Right ventricle myocardium superior (tissue), 1 donor: ENCODE measurements around the gene NUS1. TPM values are rescaled to one million over a fixed set of nuclear protein-coding genes. Genes with fewer than 3 reads are reported as not detected.
"Not testable (repeated sequence)": the region's sequence is repeated elsewhere in the genome, so short reads cannot be mapped to it uniquely, and the experiment has no call there.

ENCODE experiments used
- ATAC-seq: fragments of 200-7000 bp; cut with Tn5 transposase; one replicate; pipeline ENCODE4 v1.9.1; 2020; ENCODE audit warnings: mild to moderate bottlenecking; ENCODE audit not compliant: poor library complexity
- DNase-seq: peaks from one replicate; pipeline ENCODE4 v3.0.0-alpha.2; 2020
- intact Hi-C: fragments of 100-400 bp; cut with DNase I; formaldehyde crosslinking; loops from one replicate; pipeline ENCODE4 v1.11.2; 2022
- total RNA-seq: library from RNA; stranded (reverse); fragmentation: NEBNext Ultra II Directional; extraction: Animal tissue kit (Norgen Biotek cat#: 25700); gene quantifications from one replicate; pipeline ENCODE4 v1.2.1, GENCODE V29; 2021
- donor health status: DM: no; HTN: yes; CAD: no; lungs with severe emphysema.

The NUS1 gene
- total RNA-seq, 1 donor from 2014 or later, result 13.3 TPM

GRCh38 chr6:117689584-117689983 is 14.3 kb downstream of the NUS1 start:
- ATAC-seq, DNase-seq, intact Hi-C loops: not testable (repeated sequence)

DNA sequence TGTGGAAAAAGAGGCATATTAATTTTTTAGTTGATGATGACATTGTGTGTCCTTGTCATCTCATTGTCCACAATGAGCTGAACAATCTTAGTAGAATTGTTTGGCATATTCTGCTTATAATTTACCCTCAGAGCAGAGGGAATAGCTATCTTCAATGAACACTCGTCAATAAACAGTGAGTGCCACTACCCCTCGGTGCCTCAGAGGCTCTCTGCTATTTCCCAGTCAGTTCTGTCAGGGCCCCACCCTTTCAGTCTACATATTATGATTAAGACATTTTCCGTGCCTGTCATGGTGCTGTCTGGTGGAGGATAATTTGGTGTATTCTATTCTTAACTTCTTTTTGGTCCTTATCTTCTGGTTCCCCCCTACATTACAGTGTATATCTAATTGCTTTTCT is 31.2 kb downstream of the NUS1 start:
- intact Hi-C loops, result no loop called here
- DNase-seq, result no peak
- ATAC-seq, result no peak

GRCh38 chr6:117706936-117707509 is 31.8 kb downstream of the NUS1 start:
- DNase-seq, ATAC-seq, intact Hi-C loops: not testable (repeated sequence)

DNA sequence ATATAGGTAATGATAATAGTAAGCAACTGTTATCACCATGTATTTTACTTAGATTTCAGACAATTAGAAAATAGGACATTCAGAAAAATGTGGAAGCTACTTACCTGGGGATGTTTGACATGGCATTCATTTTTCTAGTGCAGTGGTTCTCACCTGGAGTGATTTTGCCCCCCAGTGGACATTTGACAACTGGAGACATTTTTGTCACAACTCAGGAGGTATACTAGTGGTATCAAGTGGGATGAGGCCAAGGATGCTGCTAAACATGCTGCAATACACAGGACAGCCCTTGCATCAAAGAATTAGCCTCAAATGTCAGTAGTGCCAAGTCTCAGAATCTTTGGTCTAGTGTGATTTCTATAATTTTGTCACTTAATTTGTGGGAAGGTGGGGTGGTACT is 36.1 kb downstream of the NUS1 start:
- ATAC-seq, result no peak
- no peak for DNase-seq
- intact Hi-C loops, result no loop called here

GRCh38 chr6:117718895-117719294 is 43.6 kb downstream of the NUS1 start:
- no peak for ATAC-seq
- intact Hi-C loops, result no loop called here
- DNase-seq, result no peak

GRCh38 chr6:117721520-117721919 is 46.3 kb downstream of the NUS1 start:
- ATAC-seq, result not testable (repeated sequence)

DNA sequence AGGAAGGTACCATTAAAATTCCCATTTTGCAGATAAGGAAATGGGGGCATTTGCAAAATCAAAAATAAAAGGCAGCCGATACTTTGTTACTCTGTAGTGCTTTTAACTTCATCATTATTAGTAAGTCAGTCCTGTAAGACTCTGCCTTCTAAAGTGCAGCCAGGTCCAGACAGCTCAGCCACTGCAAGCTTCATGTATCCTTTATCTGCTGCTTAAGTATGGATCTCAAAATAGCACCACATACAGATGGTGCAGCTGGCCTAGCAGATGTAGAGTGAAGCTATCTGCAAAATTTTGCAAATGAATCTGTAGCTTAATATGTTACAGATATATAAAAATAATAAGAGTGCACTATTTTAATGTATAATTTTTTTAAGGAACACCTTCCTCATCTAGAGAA is 53.4 kb downstream of the NUS1 start:
- ATAC-seq (no peak), DNase-seq (no peak)
- intact Hi-C loops, result no loop called here

More at GRCh38 chr6:117721520-117721919, 46.3 kb downstream of the NUS1 start:
- DNase-seq, intact Hi-C loops: not testable (repeated sequence)

DNA sequence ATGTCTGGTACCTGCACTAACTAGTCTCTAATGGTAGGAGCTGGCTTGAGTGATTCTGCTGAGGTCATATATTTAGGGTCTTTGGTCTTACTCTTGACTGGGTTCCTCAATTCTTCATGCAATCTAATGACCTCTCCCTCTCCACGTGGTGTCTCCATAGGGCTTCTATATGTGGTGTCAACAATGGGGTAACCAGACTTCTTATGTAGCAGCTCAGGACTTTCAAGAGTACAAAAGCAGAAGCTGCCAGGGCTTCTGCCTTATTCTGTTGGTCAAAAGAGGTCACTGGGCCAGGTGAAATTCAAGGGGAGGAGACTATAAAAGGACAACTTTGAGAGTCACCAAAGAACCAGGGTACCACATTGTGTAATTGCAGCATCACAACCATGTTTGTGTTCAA is 54.3 kb downstream of the NUS1 start:
- ATAC-seq, result no peak
- DNase-seq, result no peak
- intact Hi-C loops, result no loop called here

DNA sequence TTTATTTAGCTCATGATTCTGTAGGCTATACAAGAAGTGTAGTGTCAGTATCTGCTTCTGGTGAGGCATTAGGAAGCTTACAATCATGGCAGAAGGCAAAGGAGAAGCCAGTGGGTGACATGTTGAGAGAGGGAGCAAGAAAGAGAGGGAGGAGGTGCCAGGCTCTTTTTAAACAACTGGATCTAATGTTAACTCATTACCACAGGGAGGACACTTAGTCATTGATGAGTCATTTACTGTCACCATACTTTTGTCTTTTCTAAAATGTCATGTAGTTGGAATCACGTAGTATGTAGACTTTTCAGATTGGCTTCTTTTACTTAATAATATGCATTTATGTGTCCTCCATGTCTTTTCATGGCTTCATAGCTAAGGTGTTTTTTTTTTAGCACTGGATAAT is 58.1 kb downstream of the NUS1 start:
- intact Hi-C loops, result no loop called here
- DNase-seq (no peak), ATAC-seq (no peak)

GRCh38 chr6:117739869-117740268 is 64.6 kb downstream of the NUS1 start:
- intact Hi-C loops, result no loop called here
- ATAC-seq (no peak), DNase-seq (no peak)

- DNase-seq (no peak), ATAC-seq (no peak)
- intact Hi-C loops, result no loop called here
These were observed 65.3 kb downstream of the NUS1 start for GRCh38 chr6:117740605-117741004.

- intact Hi-C loops, DNase-seq, ATAC-seq: not testable (repeated sequence)
These were observed 75.4 kb downstream of the NUS1 start for GRCh38 chr6:117750675-117751074.

Other genes starting within 250 kb of the NUS1 start
- gene ROS1, start 249.5 kb upstream of the NUS1 start, total RNA-seq, result 0.11 TPM
- gene DCBLD1, start 192.8 kb upstream of the NUS1 start, total RNA-seq, result 6.7 TPM
- gene GOPC, start 73.0 kb upstream of the NUS1 start, total RNA-seq, result 17.5 TPM
- gene SLC35F1, start 231.8 kb downstream of the NUS1 start, total RNA-seq, result 4.8 TPM